ENCODE data around the gene OXSM. TPM values are rescaled to one million over a fixed set of nuclear protein-coding genes. Genes with fewer than 3 reads are reported as not detected.

Gene OXSM
- polyA plus RNA-seq, 1 donor (not counting 4 experiments of a cell fraction or from before 2014, with no cell fraction given), result 31.6 TPM

- no peak for TF ChIP-seq EZH2 (IDR thresholded peaks at IDR 0.05; ENCODE audit: low read length)
- TF ChIP-seq CTCF (optimal IDR thresholded peaks at IDR 0.05 in 1 of 3, IDR thresholded peaks at IDR 0.05 in 1 of 3, conservative IDR thresholded peaks at IDR 0.05 in 1 of 3; ENCODE audit: extremely low read depth in 1 of 3, insufficient read depth in 2 of 3, low read length in 3 of 3), result no peak
- H3K9ac ChIP-seq (ENCODE audit: control insufficient read depth, extremely low read depth, insufficient read depth, low read length), result no peak overlapping the region
- H3K4me3 ChIP-seq (ENCODE audit: control insufficient read depth in 2 of 3, extremely low read depth in 1 of 3, insufficient read depth in 2 of 3, low read depth in 1 of 3, low read length in 3 of 3), result no peak overlapping the region
- H3K36me3 ChIP-seq (ENCODE audit: control insufficient read depth in 2 of 2, extremely low read depth in 1 of 2, insufficient read depth in 2 of 2, low read length in 2 of 2), result peaks cover 4 to 6% of the 10 kb centered on the region in 2 experiments
- H3K9me1 ChIP-seq (ENCODE audit: control insufficient read depth, extremely low read depth, insufficient read depth, low read length), result no peaks in the 10 kb centered on the region
- no peak for FAIRE-seq
- no peak overlapping the region for H2AFZ ChIP-seq (ENCODE audit: control insufficient read depth, low read length)
- no peaks in the 10 kb centered on the region for H3K9me3 ChIP-seq (ENCODE audit: control insufficient read depth, low read depth, low read length)
- DNase-seq (ENCODE audit: low read depth, low spot score), result no peak
- no peak overlapping the region for H3K4me2 ChIP-seq (ENCODE audit: control insufficient read depth, extremely low read depth, insufficient read depth, low read depth, low read length)
- H3K4me1 ChIP-seq (ENCODE audit: control insufficient read depth, extremely low read depth, insufficient read depth, low read length), result peaks cover 9% of the 10 kb centered on the region
- peaks cover 31% of the 10 kb centered on the region for H3K79me2 ChIP-seq (ENCODE audit: control insufficient read depth, insufficient read depth, low read length)
- dilution Hi-C loops (cut with MboI; ENCODE audit: extremely low pct_ligation_motif_present, low sequenced_read_pairs), result no loop called here
- no peak overlapping the region for H3K27ac ChIP-seq (ENCODE audit: control insufficient read depth, insufficient read depth, low read length)
- no peaks in the 10 kb centered on the region for H4K20me1 ChIP-seq (ENCODE audit: control insufficient read depth, extremely low read depth, insufficient read depth, low read length)
- H3K27me3 ChIP-seq (ENCODE audit: control insufficient read depth, extremely low read depth, insufficient read depth, low read length), result no peaks in the 10 kb centered on the region
Measured at GRCh38 chr3:25780618-25781017, 9.3 kb upstream of the OXSM start.

DNA sequence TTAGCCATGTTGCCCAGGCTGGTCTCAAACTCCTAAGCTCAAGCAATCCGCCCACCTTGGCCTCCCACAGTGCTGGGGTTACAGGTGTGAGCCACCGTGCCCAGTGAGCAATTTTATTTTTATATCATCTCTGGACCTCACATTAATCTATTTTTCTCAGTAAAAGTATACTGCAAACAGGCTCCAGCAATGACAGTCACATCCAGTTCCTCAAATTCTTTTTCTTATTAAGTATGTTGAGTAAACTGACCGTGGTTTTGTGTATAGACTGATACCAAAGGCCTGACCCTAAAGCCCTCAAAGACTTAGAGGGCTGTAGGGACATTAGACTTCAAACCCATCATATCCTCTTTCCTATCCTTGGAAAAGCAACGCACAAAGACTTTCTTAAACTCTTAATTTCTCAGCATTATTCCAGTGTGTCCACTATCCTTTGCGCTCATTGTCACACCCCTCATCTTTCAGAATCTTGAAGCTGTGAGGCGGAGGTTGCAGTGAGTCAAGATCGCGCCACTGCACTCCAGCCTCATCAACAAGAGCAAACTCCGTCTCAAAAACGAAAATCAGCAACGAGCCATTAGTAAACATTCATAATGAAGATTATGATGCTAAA lies 8.6 kb upstream of the OXSM start:
- H3K9me3 ChIP-seq (ENCODE audit: control insufficient read depth, low read depth, low read length), result no peaks in the 10 kb centered on the region
- dilution Hi-C loops (cut with MboI; ENCODE audit: extremely low pct_ligation_motif_present, low sequenced_read_pairs), result no loop called here
- H2AFZ ChIP-seq (ENCODE audit: control insufficient read depth, low read length), result no peak overlapping the region
- no peak overlapping the region for H3K27ac ChIP-seq (ENCODE audit: control insufficient read depth, insufficient read depth, low read length)
- no peaks in the 10 kb centered on the region for H4K20me1 ChIP-seq (ENCODE audit: control insufficient read depth, extremely low read depth, insufficient read depth, low read length)
- no peaks in the 10 kb centered on the region for H3K9me1 ChIP-seq (ENCODE audit: control insufficient read depth, extremely low read depth, insufficient read depth, low read length)
- peak overlapping the region; percentile 90 for H3K4me2 ChIP-seq (ENCODE audit: control insufficient read depth, extremely low read depth, insufficient read depth, low read depth, low read length)
- no peaks in the 10 kb centered on the region for H3K27me3 ChIP-seq (ENCODE audit: control insufficient read depth, extremely low read depth, insufficient read depth, low read length)
- peaks cover 31% of the 10 kb centered on the region for H3K79me2 ChIP-seq (ENCODE audit: control insufficient read depth, insufficient read depth, low read length)
- peaks cover 9% of the 10 kb centered on the region for H3K4me1 ChIP-seq (ENCODE audit: control insufficient read depth, extremely low read depth, insufficient read depth, low read length)
- H3K4me3 ChIP-seq (ENCODE audit: control insufficient read depth in 2 of 3, extremely low read depth in 1 of 3, insufficient read depth in 2 of 3, low read depth in 1 of 3, low read length in 3 of 3), result no peak overlapping the region
- H3K36me3 ChIP-seq (ENCODE audit: control insufficient read depth in 2 of 2, extremely low read depth in 1 of 2, insufficient read depth in 2 of 2, low read length in 2 of 2), result peaks cover 1 to 6% of the 10 kb centered on the region in 2 experiments
- H3K9ac ChIP-seq (ENCODE audit: control insufficient read depth, extremely low read depth, insufficient read depth, low read length), result no peak overlapping the region
- FAIRE-seq (no peak), DNase-seq (ENCODE audit: low read depth, low spot score) (no peak)
- TF ChIP-seq CTCF (optimal IDR thresholded peaks at IDR 0.05 in 1 of 3, IDR thresholded peaks at IDR 0.05 in 1 of 3, conservative IDR thresholded peaks at IDR 0.05 in 1 of 3; ENCODE audit: extremely low read depth in 1 of 3, insufficient read depth in 2 of 3, low read length in 3 of 3) (no peak), EZH2 (IDR thresholded peaks at IDR 0.05; ENCODE audit: low read length) (no peak)

All from keratinocyte (primary cell).